ENCODE measurements around the gene RERE.

Gene RERE

GRCh38 chr1:8659593-8659992 lies 157.8 kb downstream of the RERE start:
- TF ChIP-seq, protein P1, sequence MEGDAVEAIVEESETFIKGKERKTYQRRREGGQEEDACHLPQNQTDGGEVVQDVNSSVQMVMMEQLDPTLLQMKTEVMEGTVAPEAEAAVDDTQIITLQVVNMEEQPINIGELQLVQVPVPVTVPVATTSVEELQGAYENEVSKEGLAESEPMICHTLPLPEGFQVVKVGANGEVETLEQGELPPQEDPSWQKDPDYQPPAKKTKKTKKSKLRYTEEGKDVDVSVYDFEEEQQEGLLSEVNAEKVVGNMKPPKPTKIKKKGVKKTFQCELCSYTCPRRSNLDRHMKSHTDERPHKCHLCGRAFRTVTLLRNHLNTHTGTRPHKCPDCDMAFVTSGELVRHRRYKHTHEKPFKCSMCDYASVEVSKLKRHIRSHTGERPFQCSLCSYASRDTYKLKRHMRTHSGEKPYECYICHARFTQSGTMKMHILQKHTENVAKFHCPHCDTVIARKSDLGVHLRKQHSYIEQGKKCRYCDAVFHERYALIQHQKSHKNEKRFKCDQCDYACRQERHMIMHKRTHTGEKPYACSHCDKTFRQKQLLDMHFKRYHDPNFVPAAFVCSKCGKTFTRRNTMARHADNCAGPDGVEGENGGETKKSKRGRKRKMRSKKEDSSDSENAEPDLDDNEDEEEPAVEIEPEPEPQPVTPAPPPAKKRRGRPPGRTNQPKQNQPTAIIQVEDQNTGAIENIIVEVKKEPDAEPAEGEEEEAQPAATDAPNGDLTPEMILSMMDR (IDR thresholded peaks at IDR 0.05; ENCODE audit: extremely low read depth, missing control alignments) = no peak
- DNase-seq (ENCODE audit: low spot score) = no peak

DNA sequence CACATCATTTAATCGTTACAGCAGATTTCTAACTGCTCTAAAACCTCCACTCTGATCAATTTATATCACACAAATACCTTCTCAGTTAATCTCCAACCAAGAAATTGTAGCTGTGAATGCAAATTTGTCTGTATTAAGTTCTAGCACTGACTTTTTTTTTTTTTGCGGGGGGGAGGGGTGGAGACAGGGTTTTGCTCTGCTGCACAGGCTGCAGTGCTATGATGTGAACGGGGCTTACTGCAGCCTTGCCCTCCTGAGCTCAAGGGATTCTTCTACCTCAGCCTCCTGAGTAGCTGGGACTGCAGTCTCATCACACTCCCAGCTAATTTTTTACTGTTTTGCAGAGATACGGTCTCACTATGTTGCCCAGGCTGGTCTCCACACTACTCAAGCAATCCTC lies 163.6 kb downstream of the RERE start:
- DNase-seq (ENCODE audit: low spot score) = no peak
- TF ChIP-seq, protein P1 (IDR thresholded peaks at IDR 0.05; ENCODE audit: extremely low read depth, missing control alignments) = no peak

GRCh38 chr1:8652467-8653046 lies 164.9 kb downstream of the RERE start:
- DNase-seq (ENCODE audit: low spot score) = no peak
- TF ChIP-seq, protein P1 (IDR thresholded peaks at IDR 0.05; ENCODE audit: extremely low read depth, missing control alignments) = no peak

GRCh38 chr1:8651962-8652361 lies 165.5 kb downstream of the RERE start:
- DNase-seq (ENCODE audit: low spot score) = no peak
- TF ChIP-seq, protein P1 (IDR thresholded peaks at IDR 0.05; ENCODE audit: extremely low read depth, missing control alignments) = no peak

GRCh38 chr1:8651236-8651890 lies 166.1 kb downstream of the RERE start:
- DNase-seq (ENCODE audit: low spot score) = no peak

DNA sequence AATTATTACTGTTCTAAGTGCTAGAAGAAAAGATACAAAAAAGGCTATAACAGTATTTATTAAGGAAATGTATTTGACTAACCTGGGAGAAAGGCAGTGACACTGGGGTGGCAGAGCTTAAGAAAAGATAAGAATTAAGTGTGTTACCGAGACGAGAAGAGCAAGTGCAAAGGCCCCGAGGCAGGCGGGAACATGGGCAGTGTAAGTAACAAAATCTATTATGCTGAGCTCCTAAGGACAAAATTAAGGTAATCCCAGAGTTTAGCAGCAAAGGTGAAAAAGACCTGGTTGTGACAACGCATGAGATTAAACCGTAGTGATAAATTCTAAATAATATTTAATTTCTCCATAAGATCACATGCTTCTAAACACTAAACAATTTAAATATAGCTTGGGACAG lies 167.6 kb downstream of the RERE start:
- TF ChIP-seq, protein P1 (IDR thresholded peaks at IDR 0.05; ENCODE audit: extremely low read depth, missing control alignments) = no peak
- no peak for DNase-seq (ENCODE audit: low spot score)

More at GRCh38 chr1:8651236-8651890, 166.1 kb downstream of the RERE start:
- TF ChIP-seq, protein P1 (IDR thresholded peaks at IDR 0.05; ENCODE audit: extremely low read depth, missing control alignments) = no peak

DNA sequence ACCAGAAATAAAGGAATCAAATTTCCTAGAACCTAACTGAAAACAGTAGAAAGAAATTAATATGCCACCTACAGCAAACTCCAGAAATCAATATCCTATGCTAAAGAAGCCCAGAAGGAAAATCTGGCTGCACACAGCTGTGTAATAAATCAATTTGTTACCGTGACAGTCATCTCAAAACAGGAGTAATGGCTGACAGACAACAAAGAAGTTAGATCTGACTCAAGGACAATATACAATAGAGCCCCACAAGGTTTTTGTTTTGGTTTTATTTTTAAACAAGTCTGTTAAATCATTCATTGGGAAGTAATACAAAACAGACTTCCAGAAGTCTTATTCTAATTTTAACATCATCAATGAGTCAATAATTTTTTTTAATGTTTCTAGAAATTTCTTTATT lies 168.4 kb downstream of the RERE start:
- TF ChIP-seq, protein P1 (IDR thresholded peaks at IDR 0.05; ENCODE audit: extremely low read depth, missing control alignments) = no peak
- peak; percentile 68 for DNase-seq (ENCODE audit: low spot score)
